Endometrial microvascular endothelial cells (primary cell): ENCODE data around the gene RPS3A. TPM values are rescaled to one million over a fixed set of nuclear protein-coding genes. Genes with fewer than 3 reads are reported as not detected.

ENCODE experiments used
- total RNA-seq: library from RNA; depleted of rRNA; stranded (reverse); fragments of >200 nt; gene quantifications from one replicate; pipeline ENCODE4 v1.2.3, GENCODE V29; 2015; ENCODE audit errors: inconsistent ontology term

The RPS3A gene
- total RNA-seq, 1 donor from 2014 or later: 2,129 TPM

Other genes starting within 250 kb of the RPS3A start
- 38.9 TPM for gene LRBA, start 84.3 kb upstream of the RPS3A start, total RNA-seq
- gene PRSS48, start 177.5 kb downstream of the RPS3A start, total RNA-seq: not detected
- 49.5 TPM for gene SH3D19, start 226.0 kb downstream of the RPS3A start, total RNA-seq